HG03520 (cell line): ENCODE data around the gene SDR39U1.

Experiments used
- ATAC-seq: cut with Tn5 transposase; IDR thresholded peaks from one replicate; pipeline ENCODE4 v1.9.1; 2021; ENCODE audit warnings: mild to moderate bottlenecking, moderate library complexity; ENCODE audit not compliant: unreplicated experiment

Gene SDR39U1

GRCh38 chr14:24414077-24414476 lies 28.5 kb downstream of the SDR39U1 start:
- no peak for ATAC-seq

GRCh38 chr14:24411443-24412389 lies 30.9 kb downstream of the SDR39U1 start:
- no peak for ATAC-seq

- ATAC-seq, result no peak
Measured at GRCh38 chr14:24409956-24410355, 32.6 kb downstream of the SDR39U1 start.

GRCh38 chr14:24409192-24409591 lies 33.4 kb downstream of the SDR39U1 start:
- ATAC-seq, result no peak

- no peak for ATAC-seq
Measured at GRCh38 chr14:24408764-24409163, 33.8 kb downstream of the SDR39U1 start.

DNA sequence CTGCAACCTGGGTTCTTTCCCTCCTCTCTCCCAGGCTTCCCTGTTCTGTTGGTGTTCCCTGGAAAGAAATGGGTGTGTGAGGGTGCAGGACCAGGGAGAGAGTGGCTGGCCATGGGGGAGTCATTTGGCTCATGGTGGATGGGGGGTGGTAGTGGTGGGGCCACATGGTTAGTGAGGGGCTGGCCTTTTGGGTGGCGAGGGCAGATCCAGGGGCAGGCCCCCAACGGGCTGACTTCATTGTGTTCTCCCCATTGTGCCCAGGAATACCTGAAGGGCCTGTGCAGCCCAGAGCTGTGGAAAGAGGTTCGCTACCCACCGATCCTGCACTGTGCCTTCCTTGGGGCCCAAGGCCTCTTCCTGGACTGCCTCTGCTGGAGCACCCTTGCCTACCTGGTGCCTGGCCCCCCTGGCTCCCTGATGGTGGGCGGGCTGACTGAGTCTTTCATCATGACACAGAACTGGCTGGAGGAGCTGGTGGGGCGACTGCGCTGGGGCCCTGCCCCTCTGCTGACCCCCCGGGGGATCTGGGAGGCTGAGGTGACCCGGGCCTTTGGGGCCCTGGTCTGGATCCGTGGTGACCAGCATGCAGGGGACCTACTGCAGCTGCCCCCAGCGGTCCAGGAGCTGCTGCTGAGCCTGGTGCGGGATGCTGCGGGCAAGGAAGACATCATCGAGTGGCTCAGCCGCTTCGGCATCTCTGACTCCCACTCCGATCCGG lies 34.8 kb downstream of the SDR39U1 start:
- no peak for ATAC-seq

DNA sequence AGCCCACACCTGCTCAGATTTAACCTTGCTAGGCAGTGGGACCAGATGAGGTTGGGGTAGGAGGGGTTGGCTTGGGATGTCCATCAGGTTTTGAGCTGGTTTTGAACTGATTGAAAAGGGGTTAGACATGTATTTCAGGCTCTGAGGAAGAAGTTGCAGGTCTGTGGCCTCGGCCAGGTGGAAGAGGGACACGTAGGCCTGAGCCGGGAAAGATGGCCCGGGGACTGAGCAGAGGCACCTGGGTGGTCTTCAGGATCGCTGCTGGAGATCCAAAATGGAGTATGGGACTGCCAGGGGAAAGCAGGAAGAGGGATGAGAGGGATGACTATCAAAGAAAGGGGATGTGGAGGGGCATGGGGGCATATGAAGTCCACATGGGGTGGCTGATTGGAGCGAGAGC lies 36.2 kb downstream of the SDR39U1 start:
- ATAC-seq, result no peak

- ATAC-seq, result no peak
Measured at GRCh38 chr14:24404814-24405213, 37.8 kb downstream of the SDR39U1 start.

- no peak for ATAC-seq
Measured at GRCh38 chr14:24403294-24403998, 39.1 kb downstream of the SDR39U1 start.

GRCh38 chr14:24401810-24402702 lies 40.5 kb downstream of the SDR39U1 start:
- ATAC-seq, result no peak

DNA sequence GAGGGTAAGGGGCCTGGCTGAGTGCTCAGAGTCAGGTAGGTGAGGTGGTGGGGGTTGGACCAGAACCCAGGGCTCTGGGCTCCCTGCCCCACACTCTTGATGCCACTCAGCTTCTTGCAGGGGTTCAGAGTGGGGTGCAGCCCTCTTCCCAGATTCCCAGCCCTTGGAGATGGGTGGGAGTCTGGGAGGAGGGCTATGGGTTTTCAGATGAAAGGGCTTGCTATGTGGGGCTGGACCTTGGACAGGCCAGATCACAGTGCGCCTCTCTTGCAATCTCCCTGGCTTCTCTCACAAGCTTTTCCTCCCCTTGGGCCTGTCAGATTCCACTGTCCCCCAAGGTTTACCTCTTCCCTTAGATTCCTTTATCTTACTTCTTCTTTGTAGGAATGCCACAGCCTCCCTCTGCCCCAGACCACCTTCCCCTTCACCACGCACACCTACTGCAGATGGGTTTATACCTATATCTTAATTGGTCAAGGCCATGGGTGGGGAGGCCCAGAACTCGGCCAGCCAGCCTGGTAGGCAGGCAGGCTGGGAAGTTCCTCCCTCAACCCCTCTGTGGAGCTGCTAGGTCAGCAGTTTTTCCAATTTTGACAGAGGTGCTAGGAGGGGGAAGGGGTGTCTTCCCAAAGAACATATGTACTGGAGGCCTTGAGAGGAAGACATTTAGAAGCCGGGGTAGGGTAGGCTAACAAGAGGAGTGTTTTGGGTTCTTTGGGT lies 42.4 kb downstream of the SDR39U1 start:
- no peak for ATAC-seq

GRCh38 chr14:24399447-24399822 lies 43.1 kb downstream of the SDR39U1 start:
- no peak for ATAC-seq

DNA sequence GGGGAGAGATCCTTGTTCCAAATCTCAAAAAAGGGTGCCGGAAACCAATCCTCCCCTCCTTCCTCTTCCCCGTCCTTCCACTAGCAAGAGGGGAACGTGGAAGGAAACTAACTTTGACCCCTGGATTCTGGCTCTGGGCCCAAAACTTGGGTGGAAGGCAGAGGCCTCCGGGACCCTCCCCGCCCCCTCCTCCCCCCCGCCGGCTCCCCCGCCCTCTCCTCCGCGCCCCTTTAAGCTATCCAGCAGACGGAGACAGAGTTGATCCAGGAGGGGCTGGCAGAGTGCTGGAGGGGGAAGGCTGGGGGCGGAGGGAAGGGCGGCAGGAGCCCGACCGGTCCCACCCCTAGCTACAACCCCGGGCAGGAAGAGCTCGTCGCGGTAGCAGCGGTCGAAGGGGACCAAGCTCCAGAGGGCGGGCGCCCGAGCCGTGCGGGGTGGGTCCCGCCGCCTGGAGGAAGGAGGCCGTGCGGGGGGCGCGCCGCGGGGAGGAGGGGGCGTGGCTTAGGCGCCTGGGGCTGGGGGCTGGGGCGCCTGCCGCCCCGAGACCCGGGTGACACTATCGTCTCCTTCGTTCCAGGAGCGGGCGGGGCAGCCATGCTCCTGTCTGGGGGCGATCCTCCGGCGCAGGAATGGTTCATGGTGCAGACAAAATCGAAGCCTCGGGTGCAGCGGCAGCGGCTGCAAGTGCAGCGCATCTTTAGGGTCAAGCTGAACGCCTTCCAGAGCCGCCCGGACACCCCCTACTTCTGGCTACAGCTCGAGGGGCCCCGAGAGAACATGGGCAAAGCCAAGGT lies 43.7 kb downstream of the SDR39U1 start, which contains the start of gene NYNRIN:
Gene NYNRIN (plus strand): TSS at position 351 of the 794 bp plus-strand sequence. CDS start 244 bp downstream, at position 595.
- ATAC-seq, result no peak

GRCh38 chr14:24398293-24398652 lies 44.3 kb downstream of the SDR39U1 start:
- no peak for ATAC-seq

GRCh38 chr14:24397639-24398292 lies 44.8 kb downstream of the SDR39U1 start:
- no peak for ATAC-seq

- no peak for ATAC-seq
Measured at GRCh38 chr14:24395609-24396582, 46.7 kb downstream of the SDR39U1 start.

DNA sequence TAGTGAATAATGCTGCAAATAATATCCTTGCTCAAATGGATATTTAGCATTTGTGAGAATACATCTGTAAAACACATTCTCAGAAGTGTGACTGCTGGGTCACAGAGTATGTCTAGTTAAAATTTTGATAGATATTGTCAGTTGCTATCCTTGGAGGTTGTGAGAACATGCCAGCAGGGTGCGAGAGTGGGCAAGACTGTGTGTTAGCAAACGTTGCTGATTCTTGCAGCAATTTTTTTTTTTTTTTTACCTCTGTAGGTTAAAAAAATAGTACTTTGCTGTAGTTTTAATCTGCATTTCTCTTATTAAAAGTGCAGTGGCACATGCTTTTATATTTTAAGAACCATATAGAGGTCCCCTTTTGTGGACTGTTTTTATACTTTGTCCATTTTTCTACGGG lies 48.3 kb downstream of the SDR39U1 start:
- ATAC-seq, result no peak
